Activated CD8-positive, alpha-beta memory T cell treated with anti-CD3 and anti-CD28 coated beads, Interleukin-2, amount 50 U/mL, for 48 hours (primary cell): ENCODE data around the gene ZNF20.

Experiments
- DNase-seq: peaks from one replicate; pipeline ENCODE4 v3.0.0-alpha.2; 2020

Gene ZNF20

DNA sequence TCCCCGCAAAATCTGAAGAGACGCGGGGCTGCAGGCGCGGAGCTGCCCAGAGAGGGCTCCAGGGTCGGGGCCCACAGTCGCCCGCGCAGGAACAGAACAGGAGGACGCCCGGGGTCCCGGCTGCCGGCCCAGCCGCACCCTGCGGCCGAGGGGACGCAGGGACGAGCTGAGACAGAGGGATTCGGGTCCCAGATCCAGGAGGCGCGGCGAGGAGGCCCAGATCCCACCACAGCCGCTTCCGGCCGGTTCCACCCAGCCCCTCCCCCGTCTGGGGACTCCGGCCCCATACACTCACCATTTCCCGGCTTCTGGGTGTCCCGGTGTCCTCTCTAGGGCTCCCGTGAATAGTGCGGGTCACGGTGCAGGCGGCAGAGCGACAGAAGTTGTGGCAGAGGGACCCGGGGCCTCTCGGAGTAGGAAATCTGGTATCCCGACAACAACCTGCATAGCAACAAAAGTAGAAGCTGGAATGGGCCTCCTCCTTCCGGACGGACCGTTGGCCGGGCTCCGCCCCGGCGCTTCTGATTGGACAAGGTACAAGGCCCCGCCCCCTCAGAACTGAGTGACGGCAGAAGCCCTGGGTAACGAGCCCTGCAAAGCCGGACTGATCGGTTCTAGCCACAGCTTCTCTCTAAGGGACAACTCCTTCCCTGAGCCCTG lies at the start of gene ZNF20:
TSS of gene ZNF20 (minus strand) at position 466 of the 660 bp plus-strand sequence. CDS start at position 298, 168 bp downstream.
- peak; percentile 93 for DNase-seq

DNA sequence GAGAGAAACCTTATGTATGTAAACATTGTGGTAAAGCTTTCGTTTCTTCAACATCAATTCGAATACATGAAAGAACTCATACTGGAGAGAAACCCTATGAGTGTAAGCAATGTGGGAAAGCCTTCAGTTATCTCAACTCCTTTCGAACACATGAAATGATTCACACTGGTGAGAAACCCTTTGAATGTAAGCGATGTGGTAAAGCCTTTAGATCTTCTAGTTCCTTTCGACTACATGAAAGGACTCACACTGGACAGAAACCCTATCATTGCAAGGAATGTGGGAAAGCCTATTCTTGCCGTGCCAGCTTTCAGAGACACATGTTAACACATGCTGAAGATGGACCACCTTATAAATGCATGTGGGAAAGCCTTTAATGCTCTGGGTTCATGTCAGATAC lies 47.5 kb upstream of the ZNF20 start:
- no peak for DNase-seq

DNA sequence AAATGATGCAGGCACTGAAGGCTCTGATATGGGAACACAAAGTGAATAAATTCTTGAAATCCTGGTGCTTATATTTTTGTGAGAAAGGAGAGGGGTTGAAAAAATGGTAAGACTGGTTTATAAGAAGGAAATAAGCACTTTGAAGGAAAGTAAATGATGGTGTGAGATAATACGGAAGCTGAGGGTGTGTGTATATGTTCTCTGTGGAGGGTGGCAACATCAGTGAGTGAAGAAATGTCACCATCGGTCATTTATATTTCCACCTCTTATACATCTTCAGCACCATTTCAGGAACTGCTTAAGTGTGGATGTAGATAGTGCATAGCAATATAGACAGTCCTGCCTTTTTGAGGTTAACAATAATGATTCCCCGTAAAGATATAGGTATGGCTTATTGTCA lies 40.2 kb upstream of the ZNF20 start:
- DNase-seq: no peak

DNA sequence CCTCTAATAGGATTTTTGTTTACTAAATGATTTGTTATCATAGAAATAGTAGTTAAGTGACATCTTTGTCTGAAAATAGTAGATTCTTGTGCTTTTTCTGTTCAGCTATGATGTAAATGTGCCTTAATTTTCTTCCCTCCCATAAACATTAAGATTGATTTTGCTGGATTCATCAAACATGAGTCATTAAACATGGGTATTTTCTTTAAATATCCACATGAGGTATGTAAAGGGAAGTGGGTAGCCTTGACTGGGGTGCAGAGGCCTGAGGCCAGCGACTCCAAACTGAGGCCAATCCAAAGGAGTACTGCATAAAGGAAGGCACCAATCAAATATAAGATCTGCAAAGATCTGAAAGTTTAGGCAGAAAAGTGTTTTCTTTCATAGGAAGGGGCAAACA lies 26.5 kb upstream of the ZNF20 start:
- DNase-seq: no peak

DNA sequence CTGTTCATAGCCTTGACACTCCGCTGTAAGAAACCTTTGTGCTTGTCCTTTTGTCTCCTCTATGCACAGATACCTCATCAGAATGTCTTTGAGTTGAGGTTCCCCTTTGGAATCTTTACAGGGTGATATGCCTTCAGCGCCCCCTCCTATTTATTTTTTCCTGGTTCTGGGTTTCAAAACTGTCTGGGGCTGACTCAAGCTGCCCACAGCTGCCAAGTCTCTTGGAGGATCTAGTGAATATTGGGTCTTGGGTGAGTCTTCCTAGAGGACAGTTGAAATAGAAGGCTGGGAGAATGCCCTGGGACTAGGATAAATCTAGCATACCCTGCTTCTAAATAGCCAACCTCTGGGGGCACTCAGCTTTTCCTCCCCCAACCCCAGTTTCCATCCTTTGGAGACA lies 23.7 kb upstream of the ZNF20 start:
- DNase-seq: no peak

DNA sequence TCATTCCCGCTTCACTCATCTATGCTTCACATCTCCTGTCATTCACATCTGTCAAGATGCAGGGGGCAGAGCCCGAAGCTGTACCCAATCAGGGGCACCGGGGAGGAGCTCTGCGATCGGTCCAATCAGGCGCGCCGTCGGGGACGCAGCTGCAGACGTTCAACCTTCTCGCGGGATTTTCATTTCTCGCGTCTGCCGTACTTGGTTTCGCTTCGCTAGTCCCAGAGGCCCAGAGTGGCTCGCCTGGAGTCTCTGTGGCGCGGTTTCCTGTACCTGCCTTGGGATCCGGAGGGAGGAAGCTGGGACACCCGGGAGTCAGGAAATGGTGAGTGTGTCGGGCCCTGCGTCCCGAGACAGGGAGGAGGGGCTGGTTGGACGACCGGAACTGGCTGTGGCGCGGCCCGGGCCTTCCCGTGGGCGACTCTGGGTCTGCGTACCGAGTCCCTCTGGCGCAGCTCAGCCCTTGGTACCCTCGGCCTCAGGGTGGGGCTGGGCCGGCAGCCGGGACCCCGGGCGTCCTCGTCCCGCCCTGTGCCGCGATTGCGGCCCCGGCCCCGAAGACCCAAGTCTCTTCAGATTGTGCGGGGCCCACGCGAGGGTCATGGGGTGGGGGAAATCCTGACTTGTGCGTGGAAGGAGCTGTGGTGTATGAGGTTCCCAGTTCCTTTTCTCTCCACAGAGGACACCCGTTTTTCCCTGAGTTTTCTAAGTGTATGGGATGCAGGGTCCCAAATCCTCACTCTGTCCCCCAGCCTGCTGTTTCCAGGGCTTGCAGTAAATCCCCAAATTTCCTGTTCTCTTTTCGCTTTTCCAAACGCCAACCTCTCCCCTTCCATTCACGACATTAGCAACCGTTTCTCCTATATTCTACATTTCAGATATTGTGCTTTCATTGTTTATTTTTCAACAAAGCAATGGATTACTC lies 23.0 kb upstream of the ZNF20 start, which contains the start of gene ZNF136:
TSS of gene ZNF136 (plus strand) at position 215 of the 925 bp plus-strand sequence. CDS start at position 323, 108 bp downstream.
- peak; percentile 94 for DNase-seq

DNA sequence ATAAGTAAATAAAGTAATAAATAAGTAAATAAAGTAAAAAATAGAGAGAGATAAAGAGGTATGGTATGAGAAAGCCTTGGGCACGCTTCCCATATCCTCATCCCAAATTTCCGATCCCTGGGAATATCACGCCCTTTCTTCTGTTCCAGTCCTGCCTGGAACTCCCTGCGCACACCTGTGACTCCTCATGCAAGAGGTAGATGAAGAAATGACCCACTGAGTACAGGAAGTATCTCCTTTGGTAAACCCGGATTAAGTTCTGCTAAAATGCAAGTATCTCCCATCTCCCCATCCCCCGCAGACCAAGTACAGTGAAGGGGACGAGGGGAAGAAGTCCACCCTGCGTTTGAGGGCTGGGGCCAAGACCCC lies 22.3 kb upstream of the ZNF20 start:
- no peak for DNase-seq

DNA sequence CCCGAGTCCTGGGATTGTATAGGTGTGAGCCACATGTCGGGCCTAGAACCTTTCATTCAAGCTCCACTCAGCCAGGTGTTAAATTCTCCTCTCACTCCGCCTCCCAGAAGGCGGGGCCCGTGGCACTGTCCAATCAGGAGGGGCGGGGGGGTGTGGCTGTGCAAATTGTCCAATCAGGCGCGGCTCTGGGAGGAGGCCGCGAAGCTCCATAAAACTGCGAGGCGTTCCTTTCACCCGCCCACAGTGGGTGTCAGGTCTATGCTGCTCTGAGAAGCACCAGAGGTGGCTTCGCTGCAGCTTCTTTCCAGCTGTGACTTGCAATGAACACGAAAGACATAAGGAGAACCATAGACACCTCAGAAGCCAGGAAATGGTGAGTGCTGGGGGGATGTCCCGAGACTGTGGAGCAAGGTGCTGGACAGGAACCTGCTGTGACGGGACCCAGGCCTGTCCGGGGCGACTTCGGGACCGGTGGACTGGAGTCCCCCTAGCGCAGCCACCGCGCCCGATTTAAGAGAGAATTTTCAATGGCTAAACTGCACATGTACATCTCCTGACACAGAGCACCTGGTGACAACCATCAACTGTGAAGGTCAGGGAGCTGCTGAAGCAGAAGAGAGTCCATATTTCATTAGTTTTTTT lies 19.7 kb upstream of the ZNF20 start:
- no peak for DNase-seq

DNA sequence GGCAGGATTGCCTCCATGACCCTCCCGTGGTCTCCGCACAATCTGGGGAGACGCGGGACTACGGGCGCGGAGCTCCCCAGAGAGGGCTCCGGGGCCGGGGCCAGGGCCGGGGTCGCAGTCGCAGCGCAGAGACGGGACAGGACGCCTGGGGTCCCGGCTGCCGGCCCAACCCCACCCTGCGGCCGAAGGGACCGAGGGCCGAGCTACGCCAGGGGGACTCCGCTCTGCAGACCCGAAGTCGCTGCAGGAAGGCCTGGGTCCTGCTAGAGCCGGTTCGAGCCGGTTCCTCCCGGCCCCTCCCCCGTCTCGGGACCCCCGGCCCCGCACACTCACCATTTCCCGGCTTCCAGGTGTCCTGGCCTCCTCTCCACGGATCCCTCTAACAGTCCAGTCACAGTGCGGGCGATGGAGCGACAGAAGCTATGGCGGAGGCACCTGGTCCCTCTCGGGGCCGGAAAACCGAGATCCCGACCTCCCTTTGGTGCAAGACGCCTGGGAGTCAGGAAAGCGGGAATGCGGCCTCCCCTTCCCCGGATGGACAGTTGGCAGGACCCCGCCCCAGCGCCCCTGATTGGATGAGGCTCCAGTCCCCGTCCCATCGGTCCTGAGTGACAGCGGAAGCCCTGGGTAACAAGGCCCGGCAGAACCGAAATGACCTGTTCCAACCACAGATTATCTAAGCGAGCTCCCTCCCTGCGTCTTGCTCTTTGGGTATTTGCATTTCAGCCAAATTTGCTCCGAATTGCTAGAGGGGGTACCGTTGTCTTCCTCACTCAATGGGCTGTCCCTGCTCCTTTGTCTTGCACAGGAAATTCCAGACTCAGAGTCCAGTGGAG lies 16.3 kb upstream of the ZNF20 start, which contains the start of gene ZNF625:
TSS of gene ZNF625 (minus strand) at position 512 of the 836 bp plus-strand sequence. CDS start at position 336, 176 bp downstream.
- DNase-seq: peak; percentile 79

DNA sequence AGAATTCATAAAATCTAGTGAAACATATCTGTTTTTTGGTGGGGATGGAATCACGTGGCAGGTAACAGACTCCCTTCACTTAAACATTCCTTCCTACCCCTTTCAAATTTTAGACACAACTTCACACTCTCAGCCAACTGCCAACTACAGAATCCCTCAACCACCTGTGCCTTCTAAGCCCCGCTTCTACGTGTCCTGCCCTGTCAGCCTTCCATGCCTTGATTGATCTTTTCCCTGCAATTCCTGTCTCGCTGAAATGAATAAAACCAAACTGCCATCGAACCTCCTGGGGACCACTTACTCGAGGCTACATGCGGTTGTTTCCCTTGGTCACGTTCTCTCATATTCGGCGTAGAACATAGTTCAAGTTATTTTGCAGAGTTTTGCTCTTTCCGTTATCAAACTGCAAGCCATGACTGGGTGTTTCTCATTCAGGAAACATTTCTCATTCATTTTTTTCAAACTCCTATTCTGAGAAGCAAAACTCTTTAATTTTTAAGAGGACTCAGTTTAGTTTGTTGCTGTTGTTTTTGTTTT lies 15.2 kb upstream of the ZNF20 start:
- DNase-seq: no peak

DNA sequence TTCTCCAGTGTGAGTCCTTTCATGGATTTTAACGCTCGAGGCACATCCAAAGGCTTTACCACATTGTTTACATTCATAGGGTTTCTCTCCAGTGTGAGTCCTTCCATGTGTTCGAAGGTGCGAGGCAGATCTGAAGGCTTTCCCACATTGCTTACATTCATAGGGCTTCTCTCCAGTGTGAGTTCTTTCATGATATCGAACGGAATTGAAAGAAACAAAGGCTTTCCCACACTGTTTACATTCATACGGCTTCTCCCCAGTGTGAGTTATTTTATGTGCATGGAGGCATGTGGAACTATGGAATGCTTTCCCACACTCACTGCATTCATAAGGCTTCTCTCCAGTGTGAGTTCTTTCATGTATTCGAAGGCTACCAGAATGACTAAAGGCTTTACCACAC lies 5.2 kb upstream of the ZNF20 start:
- DNase-seq: no peak

DNA sequence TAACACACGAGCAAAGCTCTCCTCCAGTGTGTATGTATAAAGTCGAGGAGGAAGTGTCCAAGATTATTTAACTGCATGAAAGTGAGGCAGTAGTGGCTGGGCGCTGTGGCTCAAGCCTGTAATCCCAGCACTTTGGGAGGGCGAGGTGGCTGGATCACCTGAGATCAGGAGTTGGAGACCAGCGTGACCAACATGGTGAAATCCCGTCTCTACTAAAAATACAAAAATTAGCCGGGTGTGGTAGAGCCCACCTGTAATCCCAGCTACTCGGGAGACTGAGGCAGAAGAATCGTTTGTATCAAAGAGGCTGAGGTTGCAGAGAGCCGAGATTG lies 1.2 kb upstream of the ZNF20 start:
- no peak for DNase-seq

DNA sequence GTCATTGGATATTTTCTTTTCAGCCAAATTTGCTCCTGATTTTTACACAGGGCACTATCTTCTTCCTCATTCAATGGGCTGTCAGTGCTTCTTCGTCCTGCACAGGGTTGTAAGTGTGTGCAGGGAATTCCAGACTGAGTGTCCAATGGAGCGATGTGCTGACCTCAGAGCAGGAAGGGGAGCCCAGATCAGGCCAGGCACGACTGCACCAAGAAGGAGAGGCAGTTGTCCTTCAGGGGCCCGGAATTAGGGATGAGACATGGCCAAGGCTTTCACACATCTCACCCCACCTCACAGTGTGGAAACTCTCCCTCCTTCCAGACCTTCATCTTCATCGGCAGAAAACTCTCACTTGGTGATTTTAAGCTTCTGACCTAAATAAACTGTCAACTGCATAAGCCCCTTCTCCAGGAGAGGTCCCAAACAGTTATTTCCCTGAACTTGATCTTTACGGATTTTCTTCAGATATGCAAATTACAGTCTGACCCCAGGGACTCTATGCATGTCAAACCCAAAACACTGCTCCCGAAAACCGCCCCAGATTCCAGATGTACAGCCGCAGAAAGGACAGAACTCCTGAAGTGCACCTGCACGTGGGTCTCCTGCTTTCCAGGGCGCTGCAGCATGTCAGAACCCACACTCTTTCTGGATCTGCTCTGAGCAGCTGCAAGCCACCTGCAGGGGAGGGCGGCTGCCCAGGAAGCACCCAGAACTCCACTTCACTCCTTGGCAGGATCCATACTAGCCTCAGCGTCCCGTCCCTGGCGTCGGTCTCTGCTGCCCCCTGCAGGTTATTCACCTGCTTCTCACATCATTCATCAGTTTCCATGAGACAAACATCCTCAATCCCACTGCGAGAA lies 625 bp upstream of the ZNF20 start:
- peak; percentile 91 for DNase-seq

DNA sequence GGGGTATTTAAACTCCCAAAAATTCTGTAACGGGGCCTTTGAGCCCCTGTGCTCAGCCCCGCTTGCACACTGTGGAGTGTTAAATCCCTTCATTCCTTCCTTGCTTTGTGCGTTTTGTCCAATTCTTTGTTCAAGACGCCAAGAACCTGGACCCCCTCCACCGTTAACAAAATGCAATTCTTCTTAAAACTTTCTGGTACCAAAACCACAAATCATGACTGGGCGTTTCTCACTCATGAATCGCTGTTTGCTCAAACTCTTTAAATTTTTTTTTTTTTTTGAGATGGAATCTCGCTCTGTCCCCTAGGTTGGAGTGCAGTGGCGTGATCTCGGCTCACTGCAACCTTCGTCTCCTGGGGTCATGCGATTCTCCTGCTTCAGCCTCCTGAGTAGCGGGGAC lies 881 bp downstream of the ZNF20 start:
- DNase-seq: no peak

DNA sequence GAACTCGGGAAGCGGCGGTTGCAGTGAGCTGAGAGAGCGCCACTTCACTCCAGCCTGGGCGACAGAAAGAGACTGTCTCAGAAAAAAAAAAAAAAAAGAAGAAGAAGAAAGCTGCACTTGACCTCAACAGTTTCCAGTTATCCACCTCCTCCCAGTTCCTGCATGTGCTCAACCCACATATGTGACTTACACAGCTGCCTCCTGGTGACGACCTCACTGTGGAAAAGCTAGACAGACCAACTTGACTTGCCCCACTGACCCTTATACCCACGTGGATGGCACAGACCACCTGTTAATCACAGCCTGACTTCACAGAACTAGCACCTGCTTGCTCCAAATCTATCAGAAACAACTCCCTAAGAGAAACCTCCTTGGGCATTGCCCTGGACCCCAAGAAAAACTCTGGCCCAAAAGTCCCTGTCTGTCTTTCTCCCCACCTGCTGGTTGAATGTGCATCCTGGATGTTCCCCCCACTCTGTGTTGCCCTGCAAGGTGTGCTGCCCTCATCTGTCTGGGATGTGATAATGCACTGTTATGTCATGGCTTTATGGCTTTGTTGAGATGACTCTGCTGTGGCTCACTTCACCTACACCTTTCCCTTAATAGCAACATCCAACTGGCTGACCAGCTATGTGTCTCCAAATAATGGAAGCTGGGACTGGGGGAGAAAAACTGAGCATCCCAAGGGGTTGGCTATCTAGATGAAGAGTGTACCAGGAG lies 2.8 kb downstream of the ZNF20 start:
- DNase-seq: no peak

DNA sequence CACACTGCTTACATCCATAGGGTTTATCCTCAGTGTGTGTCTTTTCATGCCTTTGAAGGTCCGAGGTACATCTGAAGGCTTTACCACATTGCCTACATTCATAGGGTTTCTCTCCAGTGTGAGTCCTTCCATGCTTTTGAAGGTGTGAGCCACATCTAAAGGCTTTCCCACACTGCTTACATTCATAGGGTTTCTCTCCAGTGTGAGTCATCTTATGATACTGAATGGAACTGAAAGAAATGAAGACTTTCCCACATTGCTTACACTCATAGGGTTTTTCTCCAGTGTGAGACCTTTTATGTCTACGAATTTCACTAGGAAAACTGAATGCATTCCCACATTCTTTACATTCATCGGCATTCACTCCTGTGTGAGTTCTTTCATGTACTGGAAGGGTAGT lies 7.1 kb downstream of the ZNF20 start:
- no peak for DNase-seq

DNA sequence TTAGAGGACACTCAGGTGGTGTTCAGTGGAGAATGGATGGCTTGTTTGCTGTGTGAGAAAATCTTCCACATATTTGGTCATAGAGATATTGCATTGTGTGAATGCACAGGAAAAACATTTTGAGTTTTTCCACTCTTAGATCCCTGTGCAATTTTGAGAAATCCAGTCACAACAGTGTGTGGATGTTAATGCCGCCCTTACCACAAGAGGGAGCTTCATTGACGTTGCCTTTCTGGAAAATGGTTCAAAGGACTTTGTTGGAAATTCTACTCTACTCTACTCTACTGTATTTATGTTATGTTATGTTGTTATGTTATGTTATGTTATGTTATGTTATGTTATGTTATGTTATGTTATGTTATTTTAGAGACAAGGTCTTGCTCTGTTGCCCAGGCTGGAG lies 13.4 kb downstream of the ZNF20 start:
- no peak for DNase-seq

DNA sequence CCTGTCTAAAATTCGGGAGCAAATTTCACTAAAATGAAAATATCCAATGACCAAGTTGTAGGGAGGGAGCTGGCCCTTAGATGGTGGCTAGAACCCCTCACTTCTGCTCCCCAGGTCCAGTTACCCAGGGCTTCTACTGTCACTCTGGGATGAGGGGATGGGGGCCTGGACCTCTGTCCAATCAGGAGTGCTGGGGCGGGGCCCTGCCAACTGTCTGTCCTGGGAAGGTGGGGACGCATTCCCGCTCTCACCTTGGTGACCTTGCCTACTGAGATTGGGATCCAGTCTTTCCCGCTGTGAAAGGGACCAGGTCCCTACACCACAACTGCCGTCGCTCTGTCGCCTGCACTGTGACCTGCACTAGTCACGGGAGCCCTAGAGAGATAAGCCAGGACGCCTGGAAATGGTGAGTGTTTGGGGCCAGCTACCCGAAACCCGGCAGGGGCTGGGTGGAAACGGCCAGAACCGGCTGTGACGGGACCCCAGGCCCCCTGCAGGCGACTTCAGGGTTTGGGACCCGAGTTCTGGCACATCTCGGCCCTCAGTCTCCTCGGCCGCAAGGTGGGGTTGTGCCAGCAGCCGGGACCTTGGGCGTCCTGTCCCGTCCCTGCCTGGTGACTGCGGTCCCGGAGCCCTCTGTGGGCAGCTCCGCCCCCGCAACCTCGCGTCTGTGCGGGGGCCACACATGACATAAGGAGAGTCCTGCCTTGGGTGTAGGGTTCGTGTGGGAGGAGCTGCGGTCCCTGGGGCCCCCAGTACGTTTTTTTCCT lies 22.8 kb downstream of the ZNF20 start:
- DNase-seq: no peak

DNA sequence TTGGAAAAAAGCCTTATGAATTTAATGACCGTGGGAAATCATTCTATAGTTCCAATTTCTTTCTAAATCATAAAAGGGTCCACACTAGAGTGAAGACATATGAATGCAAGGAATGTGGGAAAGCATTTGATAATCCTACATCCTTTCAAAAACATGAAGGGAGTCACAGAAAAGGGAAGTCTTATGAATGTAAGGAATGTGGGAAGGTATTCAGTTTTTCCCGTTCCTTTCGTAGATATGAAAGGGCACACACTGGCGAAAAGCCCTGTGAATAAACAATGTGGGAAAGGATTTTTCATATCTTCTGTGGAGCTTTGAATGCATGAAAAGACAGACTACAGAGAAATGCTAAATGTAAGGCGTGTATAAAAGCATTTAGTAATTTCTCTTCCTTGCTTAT lies 27.0 kb downstream of the ZNF20 start:
- no peak for DNase-seq

DNA sequence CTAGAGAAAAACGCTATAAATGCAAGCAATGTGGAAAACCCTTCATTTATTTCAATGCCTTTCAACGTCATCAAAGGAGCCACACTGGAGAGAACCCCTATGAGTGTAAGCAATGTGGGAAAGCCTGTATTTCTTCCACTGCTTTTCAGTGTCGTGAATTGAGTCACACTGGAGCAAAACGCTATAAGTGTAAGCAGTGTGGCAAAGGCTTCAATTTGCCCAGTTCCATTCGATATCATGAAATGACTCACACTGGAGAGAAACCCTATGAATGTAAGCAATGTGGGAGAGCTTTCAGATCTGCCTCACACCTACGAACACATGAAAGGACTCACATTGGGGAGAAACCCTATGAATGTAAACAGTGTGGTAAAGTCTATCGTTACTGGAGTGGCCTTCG lies 27.4 kb downstream of the ZNF20 start:
- no peak for DNase-seq
